ENCODE measurements around the gene KCTD11. TPM values are rescaled to one million over a fixed set of nuclear protein-coding genes. Genes with fewer than 3 reads are reported as not detected.

Gene KCTD11
- total RNA-seq, 1 donor from 2014 or later, result 24.2 TPM

- H3K27me3 ChIP-seq (ENCODE audit: control insufficient read depth, insufficient read depth, low read length), result no peaks in the 10 kb centered on the region
- H3K36me3 ChIP-seq (ENCODE audit: control insufficient read depth, insufficient read depth, low read length), result peaks cover 22% of the 10 kb centered on the region
- no peak for FAIRE-seq
- peak within 1 kb of the TSS; percentile 82 for H3K4me3 ChIP-seq (ENCODE audit: low read depth, low read length)
- peak; percentile 77 for DNase-seq (ENCODE audit: low read depth)
- TF ChIP-seq CTCF (IDR thresholded peaks at IDR 0.05; ENCODE audit: insufficient read depth, low read length, severe bottlenecking), result peak; percentile 53
Measured at GRCh38 chr17:7394452-7395191, 42.7 kb downstream of the KCTD11 start, which contains the start of gene PLSCR3. Gene PLSCR3 (minus strand): TSS chr17:7394525. CDS start chr17:7394110, 415 bp downstream.

GRCh38 chr17:7396147-7396546, 44.2 kb downstream of the KCTD11 start:
- FAIRE-seq (no peak), DNase-seq (ENCODE audit: low read depth) (no peak)
- no peaks in the 10 kb centered on the region for H3K27me3 ChIP-seq (ENCODE audit: control insufficient read depth, insufficient read depth, low read length)
- TF ChIP-seq CTCF (IDR thresholded peaks at IDR 0.05; ENCODE audit: insufficient read depth, low read length, severe bottlenecking), result no peak
- peaks cover 11% of the 10 kb centered on the region for H3K36me3 ChIP-seq (ENCODE audit: control insufficient read depth, insufficient read depth, low read length)
- no peak overlapping the region for H3K4me3 ChIP-seq (ENCODE audit: low read depth, low read length)

GRCh38 chr17:7398612-7399011, 46.6 kb downstream of the KCTD11 start:
- no peaks in the 10 kb centered on the region for H3K27me3 ChIP-seq (ENCODE audit: control insufficient read depth, insufficient read depth, low read length)
- H3K36me3 ChIP-seq (ENCODE audit: control insufficient read depth, insufficient read depth, low read length), result no peaks in the 10 kb centered on the region
- H3K4me3 ChIP-seq (ENCODE audit: low read depth, low read length), result no peak overlapping the region
- DNase-seq (ENCODE audit: low read depth) (no peak), FAIRE-seq (no peak)
- TF ChIP-seq CTCF (IDR thresholded peaks at IDR 0.05; ENCODE audit: insufficient read depth, low read length, severe bottlenecking), result no peak

GRCh38 chr17:7403043-7403726, 51.2 kb downstream of the KCTD11 start:
- Histone ChIP-seq H3K36me3 (ENCODE audit: control insufficient read depth, insufficient read depth, low read length) (no peaks in the 10 kb centered on the region), H3K27me3 (ENCODE audit: control insufficient read depth, insufficient read depth, low read length) (no peaks in the 10 kb centered on the region), H3K4me3 (ENCODE audit: low read depth, low read length) (peak overlapping the region; percentile 74)
- no peak for TF ChIP-seq CTCF (IDR thresholded peaks at IDR 0.05; ENCODE audit: insufficient read depth, low read length, severe bottlenecking)
- no peak for DNase-seq (ENCODE audit: low read depth)
- peak; percentile 52 for FAIRE-seq

- TF ChIP-seq CTCF (IDR thresholded peaks at IDR 0.05; ENCODE audit: insufficient read depth, low read length, severe bottlenecking), result no peak
- no peaks in the 10 kb centered on the region for H3K27me3 ChIP-seq (ENCODE audit: control insufficient read depth, insufficient read depth, low read length)
- FAIRE-seq, result no peak
Measured at GRCh38 chr17:7403727-7403976, 51.7 kb downstream of the KCTD11 start.

More at GRCh38 chr17:7403727-7403976, 51.7 kb downstream of the KCTD11 start:
- peak overlapping the region; percentile 74 for H3K4me3 ChIP-seq (ENCODE audit: low read depth, low read length)
- no peak for DNase-seq (ENCODE audit: low read depth)
- no peaks in the 10 kb centered on the region for H3K36me3 ChIP-seq (ENCODE audit: control insufficient read depth, insufficient read depth, low read length)
